Prostate gland (tissue), 2 donors: ENCODE data around the gene AGTRAP.

Source experiments
- POLR2A ChIP-seq: fragments of 450-650 bp; IDR thresholded peaks from one replicate; pipeline ENCODE4 v1.6.1; 2016; ENCODE audit warnings: antibody characterized with exemption, mild to moderate bottlenecking
- POLR2AphosphoS5 ChIP-seq: sonication (generic); formaldehyde crosslinking; IDR thresholded peaks from one replicate; pipeline ENCODE4 v1.6.1; 2017; ENCODE audit warnings: antibody characterized with exemption
- TF ChIP-seq, protein P1 (sequence below), 4 experiments: fragments of 200-600 bp in 2 of 4; fragments of 450-650 bp in 2 of 4; sonication (generic) in 2 of 4; IDR thresholded peaks; 1 replicate in 3 of 4; 2 replicates in 1 of 4; pipeline ENCODE4 v1.5.1; 2016 to 2019; ENCODE audit warnings: antibody characterized with exemption in 4 of 4, mild to moderate bottlenecking in 2 of 4, moderate library complexity in 2 of 4

DNA sequence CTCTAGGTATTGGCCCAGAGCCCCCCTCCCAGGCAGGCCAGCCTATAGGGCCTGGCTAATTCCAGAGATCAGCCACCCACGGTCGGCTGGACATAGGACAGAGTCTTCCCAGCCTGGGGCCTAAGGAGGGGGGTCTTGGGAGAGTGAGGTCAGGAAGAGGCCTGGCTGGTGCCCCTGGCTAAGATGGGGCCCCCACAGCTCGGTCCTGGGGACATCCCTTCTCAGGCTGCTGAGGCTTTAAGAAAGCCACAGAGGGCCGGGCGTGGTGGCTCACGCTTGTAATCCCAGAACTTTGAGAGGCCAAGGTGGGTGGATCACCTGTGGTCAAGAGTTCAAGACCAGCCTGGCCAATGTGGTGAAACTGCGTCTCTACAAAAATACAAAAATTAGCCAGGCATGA lies 28.6 kb downstream of the AGTRAP start:
- TF ChIP-seq, protein P1, sequence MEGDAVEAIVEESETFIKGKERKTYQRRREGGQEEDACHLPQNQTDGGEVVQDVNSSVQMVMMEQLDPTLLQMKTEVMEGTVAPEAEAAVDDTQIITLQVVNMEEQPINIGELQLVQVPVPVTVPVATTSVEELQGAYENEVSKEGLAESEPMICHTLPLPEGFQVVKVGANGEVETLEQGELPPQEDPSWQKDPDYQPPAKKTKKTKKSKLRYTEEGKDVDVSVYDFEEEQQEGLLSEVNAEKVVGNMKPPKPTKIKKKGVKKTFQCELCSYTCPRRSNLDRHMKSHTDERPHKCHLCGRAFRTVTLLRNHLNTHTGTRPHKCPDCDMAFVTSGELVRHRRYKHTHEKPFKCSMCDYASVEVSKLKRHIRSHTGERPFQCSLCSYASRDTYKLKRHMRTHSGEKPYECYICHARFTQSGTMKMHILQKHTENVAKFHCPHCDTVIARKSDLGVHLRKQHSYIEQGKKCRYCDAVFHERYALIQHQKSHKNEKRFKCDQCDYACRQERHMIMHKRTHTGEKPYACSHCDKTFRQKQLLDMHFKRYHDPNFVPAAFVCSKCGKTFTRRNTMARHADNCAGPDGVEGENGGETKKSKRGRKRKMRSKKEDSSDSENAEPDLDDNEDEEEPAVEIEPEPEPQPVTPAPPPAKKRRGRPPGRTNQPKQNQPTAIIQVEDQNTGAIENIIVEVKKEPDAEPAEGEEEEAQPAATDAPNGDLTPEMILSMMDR (IDR thresholded peaks at IDR 0.05): no peak
- TF ChIP-seq POLR2A (no peak), POLR2AphosphoS5 (no peak)
